ENCODE measurements around the gene NEDD4L.

DNA sequence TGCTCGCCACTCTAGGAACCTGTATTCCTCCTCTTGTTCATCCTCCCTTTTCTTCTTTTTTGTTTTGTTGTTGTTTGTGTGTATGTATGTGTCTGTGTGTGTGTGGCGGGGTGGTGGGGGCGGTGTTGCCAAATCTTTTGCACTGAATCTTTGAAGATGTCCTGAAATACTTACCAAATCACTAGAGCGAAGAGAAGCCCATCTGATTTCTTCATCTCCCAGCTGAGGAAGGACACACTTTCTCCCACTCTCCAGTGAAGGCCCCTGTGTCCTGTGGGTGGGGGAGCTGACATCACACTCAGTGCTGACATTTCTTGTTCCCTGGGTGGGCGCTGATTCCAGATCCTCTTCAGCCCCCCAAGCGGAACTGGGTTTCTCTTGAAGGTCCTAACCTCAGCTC is 74.5 kb downstream of the NEDD4L start:
- TF ChIP-seq, protein P1, sequence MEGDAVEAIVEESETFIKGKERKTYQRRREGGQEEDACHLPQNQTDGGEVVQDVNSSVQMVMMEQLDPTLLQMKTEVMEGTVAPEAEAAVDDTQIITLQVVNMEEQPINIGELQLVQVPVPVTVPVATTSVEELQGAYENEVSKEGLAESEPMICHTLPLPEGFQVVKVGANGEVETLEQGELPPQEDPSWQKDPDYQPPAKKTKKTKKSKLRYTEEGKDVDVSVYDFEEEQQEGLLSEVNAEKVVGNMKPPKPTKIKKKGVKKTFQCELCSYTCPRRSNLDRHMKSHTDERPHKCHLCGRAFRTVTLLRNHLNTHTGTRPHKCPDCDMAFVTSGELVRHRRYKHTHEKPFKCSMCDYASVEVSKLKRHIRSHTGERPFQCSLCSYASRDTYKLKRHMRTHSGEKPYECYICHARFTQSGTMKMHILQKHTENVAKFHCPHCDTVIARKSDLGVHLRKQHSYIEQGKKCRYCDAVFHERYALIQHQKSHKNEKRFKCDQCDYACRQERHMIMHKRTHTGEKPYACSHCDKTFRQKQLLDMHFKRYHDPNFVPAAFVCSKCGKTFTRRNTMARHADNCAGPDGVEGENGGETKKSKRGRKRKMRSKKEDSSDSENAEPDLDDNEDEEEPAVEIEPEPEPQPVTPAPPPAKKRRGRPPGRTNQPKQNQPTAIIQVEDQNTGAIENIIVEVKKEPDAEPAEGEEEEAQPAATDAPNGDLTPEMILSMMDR (IDR thresholded peaks at IDR 0.05): no peak
- no peak for TF ChIP-seq POLR2A (IDR thresholded peaks at IDR 0.05)

All from testis (tissue), 2 donors.